Cardiac septum (tissue), 1 donor: Measurements from ENCODE around the gene IL22. TPM values are rescaled to one million over a fixed set of nuclear protein-coding genes. Genes with fewer than 3 reads are reported as not detected.

Source experiments
- DNase-seq: peaks from one replicate; pipeline ENCODE4 v3.0.0-alpha.2; 2020; ENCODE audit warnings: low spot score
- intact Hi-C: fragments of 100-400 bp; cut with DNase I; formaldehyde crosslinking; loops from one replicate; pipeline ENCODE4 v1.14.0; 2022
- long read RNA-seq: library from polyadenylated mRNA; unstranded; transcript quantifications from one replicate; pipeline ENCODE4 v2.0.0, GENCODE V29; 2021
- total RNA-seq: library from RNA; stranded (reverse); fragmentation: NEBNext Ultra II Directional; extraction: Animal tissue kit (Norgen Biotek cat#: 25700); gene quantifications from one replicate; pipeline ENCODE4 v1.2.1, GENCODE V29; 2021
- donor health status: DM: no; HTN: no; CAD: no.

IL22 gene, protein sequence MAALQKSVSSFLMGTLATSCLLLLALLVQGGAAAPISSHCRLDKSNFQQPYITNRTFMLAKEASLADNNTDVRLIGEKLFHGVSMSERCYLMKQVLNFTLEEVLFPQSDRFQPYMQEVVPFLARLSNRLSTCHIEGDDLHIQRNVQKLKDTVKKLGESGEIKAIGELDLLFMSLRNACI
- not detected for total RNA-seq
- long read RNA-seq: 0 reads

DNA sequence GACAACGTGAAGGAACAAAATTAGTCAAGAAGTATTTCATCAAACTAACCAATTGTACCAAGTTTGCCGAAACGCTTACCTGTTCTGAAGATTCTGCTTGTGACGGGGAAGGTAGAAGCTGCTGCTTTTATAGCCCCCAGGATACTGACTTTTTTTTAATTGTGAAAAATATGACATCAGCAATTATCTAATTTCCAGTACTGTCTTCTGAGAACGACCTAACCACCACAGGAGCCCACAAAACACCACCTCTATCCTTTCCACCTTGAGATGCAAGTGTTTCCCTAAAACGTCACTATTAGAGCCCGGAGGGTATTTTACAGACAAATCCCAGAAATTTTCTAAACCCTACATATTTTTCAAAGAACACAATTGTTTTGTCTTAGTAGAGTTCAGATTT, at the start of gene IL22:
TSS of gene IL22 (minus strand) at position 101 of the 400 bp plus-strand sequence. CDS start 156 bp downstream, outside the sequence.
- no peak for DNase-seq
- intact Hi-C loops: no loop called here

DNA sequence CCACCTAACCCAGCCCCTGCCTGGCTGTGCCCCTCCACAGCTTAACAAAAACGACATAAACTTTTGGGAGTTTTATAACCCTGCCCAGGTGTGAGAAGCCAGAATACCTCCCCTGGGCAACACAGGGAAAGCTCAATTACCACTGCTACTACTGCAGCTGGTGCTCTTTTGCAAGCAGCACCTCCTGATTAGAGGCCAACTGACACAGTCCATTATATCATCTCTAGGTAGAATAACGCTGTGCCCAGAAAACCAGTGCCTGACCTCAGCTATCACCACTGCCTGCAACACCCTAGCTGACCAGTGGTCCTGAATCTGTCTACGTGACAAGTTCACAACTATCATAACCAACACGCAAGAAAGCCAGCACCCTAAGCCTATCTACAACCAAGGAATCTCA, 44.5 kb upstream of the IL22 start:
- intact Hi-C loops: no loop called here
- no peak for DNase-seq

DNA sequence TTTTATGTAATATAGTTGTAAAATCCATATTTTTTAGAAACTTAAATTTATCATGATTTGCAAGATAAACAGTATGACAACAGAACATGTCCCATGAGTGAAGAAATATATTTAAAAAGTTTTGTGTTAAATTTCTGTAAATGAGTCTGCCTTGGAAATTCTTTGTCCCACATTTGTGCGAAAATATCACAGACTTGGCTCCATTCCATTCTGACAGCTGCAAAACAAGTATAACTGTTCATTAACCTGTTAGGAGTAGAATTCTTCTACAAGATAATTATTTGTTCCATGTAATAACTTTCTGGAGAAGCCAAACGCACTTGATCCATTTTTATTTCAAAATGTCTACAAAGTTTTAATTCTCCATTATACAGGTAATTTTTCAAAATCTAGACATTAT, 40.8 kb upstream of the IL22 start:
- intact Hi-C loops: no loop called here
- no peak for DNase-seq

DNA sequence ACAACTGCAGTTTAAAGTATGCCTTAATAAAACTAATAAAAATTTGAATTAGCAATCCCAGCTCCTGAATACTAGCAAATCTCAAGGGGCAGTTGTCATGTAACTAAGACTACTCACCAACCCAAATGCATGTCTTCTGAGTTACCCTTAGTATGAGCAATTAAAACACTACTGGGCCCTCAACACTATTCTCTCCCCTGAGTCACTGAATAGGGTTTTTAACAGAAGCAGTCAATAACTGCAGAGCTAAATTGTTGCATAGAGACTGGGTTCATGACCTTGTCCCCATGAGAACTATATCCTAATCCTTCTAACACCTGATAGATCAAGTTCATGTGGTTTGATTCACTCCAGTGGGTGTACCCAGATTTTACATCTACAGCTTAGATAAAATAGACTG, 39.9 kb upstream of the IL22 start:
- intact Hi-C loops: no loop called here

DNA sequence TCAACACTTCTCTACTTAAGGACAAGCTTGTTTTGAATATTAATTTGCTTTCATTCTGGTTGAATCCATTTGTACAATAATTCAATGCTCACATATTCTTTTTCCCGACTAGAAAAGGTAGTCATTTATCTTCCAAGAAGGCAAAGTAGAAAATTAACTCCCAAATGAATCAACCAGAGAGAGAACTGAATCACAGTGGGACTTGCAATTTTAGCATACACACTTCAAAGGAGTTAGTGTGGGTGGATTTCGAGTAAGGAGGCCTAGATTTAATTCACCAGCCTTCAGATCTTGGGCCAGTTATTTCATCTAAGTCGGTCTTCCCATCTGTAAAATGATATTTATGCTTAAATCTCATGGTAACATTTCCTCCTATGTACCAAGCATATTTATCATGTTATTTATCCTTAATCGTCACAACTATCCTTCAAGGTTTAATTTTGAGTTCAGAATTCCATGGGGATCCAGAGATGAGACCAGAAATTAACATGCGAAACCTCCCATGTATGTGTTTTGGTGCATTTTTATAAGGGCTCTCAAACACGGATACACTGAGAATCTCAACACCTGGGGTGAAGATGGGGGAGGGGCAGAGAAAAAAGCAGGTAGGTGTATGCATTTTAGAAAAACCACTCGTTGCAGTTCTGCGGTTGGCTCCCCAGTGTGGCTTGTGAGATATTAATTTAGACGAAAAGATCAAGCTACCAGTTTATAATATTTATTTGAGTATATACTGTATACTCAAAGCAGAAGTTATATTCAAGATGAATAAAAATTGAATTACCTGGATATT, 38.9 kb upstream of the IL22 start:
- intact Hi-C loops: no loop called here
- no peak for DNase-seq

More for the DNA sequence above, 39.9 kb upstream of the IL22 start:
- no peak for DNase-seq

DNA sequence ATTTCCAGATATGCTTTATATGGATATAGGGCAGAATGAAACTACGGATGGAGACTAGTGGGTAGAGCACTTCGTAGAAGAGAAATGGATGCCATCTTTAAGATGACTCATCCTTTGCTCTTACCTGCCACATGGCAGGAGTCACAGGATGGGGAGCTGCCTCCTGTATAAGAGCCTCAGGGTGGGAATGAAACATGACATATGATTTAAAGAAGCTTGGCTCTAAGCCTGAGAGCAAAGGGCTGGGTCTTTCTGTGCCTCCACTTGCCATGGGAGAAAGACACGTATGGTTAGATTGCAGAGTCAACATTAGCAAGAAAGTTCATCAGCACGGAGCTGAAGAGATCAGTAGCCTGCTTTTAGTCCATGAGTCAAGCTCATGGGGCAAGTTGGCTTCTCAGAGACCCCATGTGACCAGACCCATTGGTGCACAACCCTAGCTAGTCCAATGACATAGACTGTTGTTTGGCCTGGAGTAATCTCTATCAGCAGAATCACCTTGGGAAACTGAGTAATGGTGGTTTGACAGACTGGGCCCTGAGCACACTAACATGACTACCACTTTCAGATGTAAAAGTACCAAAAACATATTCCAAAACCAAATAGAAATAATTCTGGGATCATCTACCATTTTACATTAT, 38.1 kb upstream of the IL22 start:
- intact Hi-C loops: no loop called here
- no peak for DNase-seq

DNA sequence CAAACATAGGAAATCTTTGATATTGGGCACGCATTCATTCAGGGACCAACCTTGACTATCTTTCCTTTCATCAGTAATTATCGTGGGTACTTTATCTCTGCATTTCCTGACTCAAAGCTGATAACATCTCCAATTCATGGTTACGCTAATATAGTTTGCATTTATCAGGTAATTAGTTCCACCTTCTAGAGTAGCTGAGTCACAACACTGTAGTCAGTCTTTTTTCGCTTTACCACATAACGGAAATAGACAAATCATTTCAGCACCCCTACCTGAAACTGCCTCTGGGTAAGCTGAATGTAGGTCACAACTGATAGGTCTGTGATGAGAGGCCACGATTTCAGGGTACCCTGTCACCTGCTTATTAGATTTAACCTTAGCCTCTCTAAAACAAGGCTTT, 36.7 kb upstream of the IL22 start:
- no peak for DNase-seq
- intact Hi-C loops: no loop called here

DNA sequence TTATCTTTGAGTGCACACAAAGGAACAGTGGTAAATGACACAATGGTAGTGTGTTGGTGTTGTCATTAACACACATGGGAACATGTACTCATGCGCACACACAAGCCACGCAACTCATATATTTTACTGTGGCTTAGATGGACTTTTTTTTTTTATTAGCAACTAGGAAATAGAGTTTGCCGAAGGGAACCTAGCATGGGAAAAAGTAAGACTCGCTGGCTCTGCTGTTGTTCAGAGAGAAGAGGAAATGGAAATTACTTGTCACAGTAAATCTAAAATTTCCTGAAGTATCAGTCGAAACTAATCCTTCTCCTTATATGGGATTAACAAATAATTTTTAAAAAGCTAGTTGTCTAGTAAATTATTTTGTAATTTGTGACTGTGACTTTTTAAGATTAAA, 33.7 kb upstream of the IL22 start:
- DNase-seq: no peak
- intact Hi-C loops: no loop called here

DNA sequence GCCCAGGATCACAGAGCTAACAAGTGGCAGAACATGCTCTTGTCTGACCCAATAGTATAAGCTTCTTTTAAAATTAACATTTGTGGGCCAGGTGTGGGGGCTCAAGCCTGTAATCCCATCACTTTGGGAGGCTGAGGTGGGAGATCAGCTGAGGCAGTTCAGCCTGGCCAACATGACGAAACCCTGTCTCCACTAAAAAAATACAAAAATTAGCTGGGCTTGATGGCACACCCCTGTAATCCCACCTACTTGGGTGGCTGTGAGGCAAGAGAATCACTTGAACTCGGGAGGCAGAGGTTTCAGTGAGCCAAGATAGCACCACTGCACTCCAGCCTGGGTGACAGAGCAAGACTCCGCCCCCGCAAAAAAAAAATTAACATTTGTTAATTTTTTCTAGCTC, 33.0 kb upstream of the IL22 start:
- intact Hi-C loops: no loop called here
- DNase-seq: no peak

DNA sequence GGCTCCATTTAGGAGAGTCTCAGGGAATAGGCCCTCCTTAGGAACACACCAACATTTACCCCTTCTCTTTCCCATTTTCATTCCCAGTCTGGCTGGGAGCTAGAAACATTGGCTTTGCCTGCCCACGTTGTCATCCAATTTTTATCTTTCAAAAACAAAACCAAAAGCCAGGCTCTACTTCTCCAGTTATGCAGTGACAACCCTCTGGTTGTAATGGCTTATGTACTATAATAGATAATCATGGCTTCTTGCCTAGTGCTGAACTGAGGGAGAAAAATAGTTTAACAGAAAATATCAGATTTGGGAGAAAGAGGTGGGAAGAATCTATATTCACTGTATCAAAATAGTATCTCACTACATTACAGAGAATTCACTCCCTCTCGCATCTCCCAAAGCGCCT, 32.1 kb upstream of the IL22 start:
- intact Hi-C loops: no loop called here
- DNase-seq: no peak

DNA sequence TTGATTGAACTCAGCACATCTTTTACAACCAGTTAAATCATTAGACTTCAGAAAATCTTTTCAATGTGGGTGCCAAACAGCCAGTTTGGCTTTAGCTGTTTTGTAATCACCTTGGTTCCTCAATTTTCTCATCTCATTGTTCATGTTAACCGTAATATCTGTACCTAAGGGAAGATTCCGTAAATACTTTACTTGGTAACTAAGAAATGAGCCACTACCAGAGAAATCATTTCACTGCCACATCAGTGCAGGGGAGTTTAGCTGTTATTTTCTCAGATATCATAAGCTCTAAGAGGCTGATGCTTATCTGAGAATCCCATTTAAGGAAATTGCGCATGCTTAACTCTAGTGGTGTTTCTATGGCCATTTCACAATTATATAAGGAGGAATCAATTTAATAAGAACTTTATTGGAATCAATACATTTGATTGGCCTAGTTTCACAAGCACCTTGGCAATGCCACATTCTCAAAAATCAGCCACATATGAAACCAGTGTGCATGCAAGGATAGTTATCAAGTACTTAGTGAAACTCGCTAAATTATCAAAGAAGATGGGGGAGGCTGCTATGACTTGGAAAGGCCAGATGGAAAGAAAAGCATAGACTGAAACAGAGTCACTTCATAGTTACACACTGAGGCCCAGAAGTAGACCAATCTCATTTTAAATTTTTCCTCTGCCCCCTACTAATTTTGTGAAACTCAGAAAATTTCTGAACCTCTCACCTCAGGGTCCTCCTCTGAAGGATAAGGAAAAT, 28.1 kb upstream of the IL22 start:
- no peak for DNase-seq
- intact Hi-C loops: no loop called here

DNA sequence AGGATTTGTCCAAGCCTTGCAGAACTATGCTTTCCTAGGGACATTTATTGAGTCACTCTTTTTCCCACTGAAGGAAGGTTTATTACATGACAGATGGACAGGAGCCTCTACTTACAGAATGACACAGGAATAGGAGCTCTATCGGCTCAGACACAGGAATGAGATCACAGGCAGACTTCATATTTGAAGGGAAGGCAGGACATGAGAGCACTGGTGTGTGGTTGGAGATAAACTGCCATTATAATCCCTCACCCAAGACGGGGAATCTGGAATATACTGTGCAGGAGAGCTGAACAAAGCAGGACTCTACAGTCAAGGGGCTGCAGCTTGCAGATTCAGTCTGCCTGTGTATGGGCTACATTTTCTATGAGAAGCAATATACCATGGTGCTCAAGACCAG, 26.8 kb upstream of the IL22 start:
- intact Hi-C loops: no loop called here
- no peak for DNase-seq

DNA sequence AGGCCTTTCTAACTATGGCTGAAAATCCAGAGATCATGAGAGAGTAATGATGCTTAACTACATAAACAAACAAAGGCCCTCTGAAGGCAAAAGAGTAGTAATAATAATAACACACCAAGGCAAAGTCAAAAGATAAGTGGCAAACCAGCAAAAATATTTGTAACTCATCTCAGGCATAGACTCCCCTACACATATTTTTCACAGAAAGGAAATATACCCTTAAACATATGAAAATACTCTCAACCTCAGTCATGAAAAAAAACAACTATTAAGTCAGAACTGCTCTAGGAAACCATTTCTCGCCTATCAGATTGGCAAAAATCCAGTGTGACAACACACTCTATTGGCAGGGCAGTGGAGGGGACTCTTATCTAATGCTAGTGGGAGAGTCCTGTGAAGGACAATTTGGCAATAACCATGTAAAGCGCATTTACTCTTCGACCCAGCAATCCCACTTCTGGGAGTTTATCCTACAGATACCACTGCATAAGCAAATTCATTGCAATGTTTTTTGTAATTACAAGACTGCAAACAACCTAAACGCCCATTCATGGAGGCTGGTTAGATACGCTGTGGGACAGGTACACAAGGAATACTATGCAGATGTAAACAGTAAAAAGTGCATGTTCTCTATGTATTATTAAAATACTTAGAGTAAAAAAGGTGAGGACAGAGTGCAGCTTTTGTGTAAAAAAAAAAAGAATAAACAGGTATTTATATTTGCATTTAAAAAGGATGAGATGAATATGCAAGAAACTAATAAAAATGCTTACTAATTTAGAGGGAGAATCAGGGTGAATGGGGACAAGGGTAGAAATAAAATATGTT, 26.0 kb upstream of the IL22 start:
- DNase-seq: no peak
- intact Hi-C loops: no loop called here

DNA sequence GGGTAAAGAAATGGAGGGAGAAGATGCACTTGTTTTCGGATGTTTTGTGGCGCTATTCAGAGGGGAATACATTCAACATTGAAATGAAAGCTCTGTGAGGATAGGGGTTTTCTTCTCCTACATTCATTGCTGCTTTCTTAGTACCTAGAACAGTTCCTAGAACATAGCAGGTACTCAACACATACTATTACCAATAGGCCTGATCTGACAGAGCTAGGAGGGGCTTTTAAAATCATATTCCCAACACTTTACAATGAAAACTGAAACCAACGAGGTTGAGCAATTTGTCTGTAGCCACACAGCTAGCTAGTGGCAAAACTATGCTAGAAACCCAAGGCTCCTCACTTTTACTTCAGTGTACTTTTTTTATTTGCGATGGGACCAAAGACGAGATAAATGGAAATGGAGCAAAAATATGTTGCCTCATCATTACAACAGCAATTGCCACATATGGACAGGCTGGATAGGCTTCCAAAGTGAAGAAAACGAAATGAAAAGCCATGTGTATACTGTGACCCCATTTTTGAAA, 23.1 kb upstream of the IL22 start:
- intact Hi-C loops: no loop called here
- no peak for DNase-seq

DNA sequence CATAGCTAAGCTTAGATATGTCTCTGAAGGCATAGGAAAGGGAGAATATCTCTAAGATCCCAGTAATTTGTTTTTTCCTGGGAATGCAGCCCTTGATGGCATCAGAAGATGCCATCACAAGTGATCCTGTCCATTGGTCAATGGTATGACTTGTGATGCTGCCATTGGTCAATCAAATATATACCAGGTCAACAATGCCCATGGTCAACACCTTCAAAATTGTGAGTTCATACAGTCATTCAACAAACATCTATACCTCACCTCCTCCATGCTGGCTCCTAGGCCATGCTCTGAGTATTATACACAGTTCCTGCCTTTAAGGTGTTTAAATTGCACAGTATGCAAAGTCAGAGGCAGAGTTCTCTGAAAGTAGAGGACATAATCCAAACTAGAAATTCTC, 19.3 kb upstream of the IL22 start:
- intact Hi-C loops: no loop called here
- no peak for DNase-seq

DNA sequence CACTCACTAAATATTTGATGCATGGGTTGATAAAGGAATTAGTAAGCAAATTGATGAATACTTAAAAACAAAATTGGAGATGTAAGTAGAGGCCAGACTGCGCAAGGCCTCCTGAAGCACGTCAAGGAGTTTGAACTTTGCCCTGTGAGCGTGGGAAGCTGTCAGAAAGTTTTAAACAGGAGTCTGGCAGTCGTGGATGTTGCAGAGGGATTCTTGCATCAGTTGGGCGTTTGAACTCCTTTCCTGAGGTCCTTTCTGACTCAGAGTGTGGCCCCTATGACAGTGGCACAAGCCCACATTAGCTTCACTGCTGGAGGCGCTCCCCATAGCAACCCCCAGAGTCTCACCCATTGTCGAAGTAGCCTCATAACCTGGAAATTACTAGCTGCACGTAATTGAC, 17.9 kb upstream of the IL22 start:
- intact Hi-C loops: no loop called here
- no peak for DNase-seq

DNA sequence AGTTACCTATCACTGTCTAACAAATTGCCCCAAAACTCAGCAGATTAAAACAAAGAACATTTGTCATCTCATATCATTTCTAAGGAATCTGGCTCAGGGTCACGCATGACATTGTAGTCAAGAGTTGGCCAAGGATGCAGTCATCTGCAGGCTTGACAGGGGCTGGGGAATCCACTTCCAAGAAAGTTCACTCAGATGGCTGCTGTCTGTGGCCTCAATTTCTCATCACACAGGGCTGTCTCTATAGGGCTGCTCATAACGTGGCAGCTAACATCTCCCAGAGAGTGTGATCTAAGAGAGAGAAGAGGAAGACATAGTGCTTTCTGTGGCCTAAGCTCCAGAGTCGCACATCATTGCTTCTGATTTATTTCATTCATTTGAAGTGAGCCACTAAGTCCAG, 17.0 kb upstream of the IL22 start:
- no peak for DNase-seq
- intact Hi-C loops: no loop called here

DNA sequence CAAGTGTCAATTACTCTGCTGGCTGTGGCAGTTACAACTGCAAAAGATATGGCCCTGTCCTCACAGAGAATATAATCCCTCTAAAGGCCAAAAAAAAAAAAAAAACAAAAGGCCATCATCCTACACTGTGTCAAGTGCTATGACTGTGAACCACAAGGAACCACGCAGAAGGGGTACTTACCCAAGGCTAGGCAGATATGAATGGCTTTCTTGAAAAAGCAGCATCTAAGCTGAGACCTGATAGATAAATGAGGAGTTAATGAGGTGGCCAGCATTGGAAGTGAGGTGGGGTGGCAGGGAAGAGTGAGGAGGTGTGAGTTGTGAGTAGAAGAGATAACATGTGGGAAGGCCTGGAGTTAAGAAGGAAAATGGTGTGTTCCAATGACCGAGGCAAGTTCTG, 16.4 kb upstream of the IL22 start:
- DNase-seq: no peak
- intact Hi-C loops: no loop called here

DNA sequence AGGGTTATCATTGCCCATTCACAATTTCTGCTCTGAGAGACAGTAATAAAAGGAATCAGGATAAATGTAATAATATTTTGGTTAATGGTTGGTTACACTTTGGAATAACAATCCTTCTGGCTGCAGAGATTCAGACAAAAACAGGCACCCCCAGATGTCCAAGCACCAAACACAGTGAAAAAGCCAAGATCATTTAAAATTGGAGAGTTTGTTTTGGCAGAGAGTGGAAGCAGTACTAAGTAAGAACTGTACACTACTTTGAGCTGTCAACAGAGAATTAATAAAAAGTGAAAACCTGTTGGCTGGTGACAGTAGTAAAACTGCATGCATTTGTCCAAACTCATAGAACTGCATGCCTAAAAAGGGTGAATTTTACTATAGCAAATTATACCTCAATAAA, 15.6 kb upstream of the IL22 start:
- intact Hi-C loops: no loop called here
- DNase-seq: no peak
